ENCODE measurements around the gene PACSIN3. TPM values are rescaled to one million over a fixed set of nuclear protein-coding genes. Genes with fewer than 3 reads are reported as not detected.

The PACSIN3 gene
- total RNA-seq, 1 donor from 2014 or later: 59.4 TPM

- TF ChIP-seq POLR2AphosphoS5 (IDR thresholded peaks at IDR 0.05; ENCODE audit: insufficient read depth in 1 of 2, low read depth in 1 of 2) (no peak), CTCF (IDR thresholded peaks at IDR 0.05) (no peak), POLR2A (IDR thresholded peaks at IDR 0.05) (no peak)
- DNase-seq (ENCODE audit: extremely low spot score in 2 of 2): no peak
- Histone ChIP-seq H3K36me3 (peaks cover 0 to 3% of the 10 kb centered on the region in 2 donors), H3K27me3 (no peaks in the 10 kb centered on the region), H3K4me3 (no peak overlapping the region), H3K9me3 (no peaks in the 10 kb centered on the region), H3K27ac (no peak overlapping the region), H3K4me1 (peaks cover 12% of the 10 kb centered on the region)
- intact Hi-C loops (cut with DNase I): no loop called here
Measured at GRCh38 chr11:47143322-47143721, 42.9 kb downstream of the PACSIN3 start.

DNA sequence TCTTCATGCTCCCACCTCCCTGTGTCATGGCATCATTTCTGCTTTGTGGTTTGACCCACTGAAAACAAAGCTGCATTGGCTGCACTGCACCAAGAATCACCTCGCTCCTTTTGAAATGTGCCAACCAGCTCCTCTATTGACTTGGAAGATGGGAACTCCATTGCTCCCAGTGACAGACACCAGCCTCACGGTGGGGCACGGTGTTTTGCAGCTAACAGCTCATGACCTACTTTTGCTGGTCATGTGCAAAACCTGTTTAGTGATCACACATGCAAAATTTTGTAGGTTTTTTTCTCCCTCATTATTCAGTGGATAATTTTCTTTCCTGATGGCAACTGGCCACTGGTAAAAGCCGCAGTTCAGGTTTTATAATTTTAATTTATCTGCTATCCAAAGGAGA, 46.4 kb downstream of the PACSIN3 start:
- DNase-seq (ENCODE audit: extremely low spot score in 2 of 2): no peak
- no peaks in the 10 kb centered on the region for H3K27me3 ChIP-seq
- no peak for TF ChIP-seq POLR2A (IDR thresholded peaks at IDR 0.05)
- H3K9me3 ChIP-seq: no peaks in the 10 kb centered on the region
- H3K36me3 ChIP-seq: peaks cover 0 to 13% of the 10 kb centered on the region in 2 donors
- peaks cover 12% of the 10 kb centered on the region for H3K4me1 ChIP-seq
- intact Hi-C loops (cut with DNase I): no loop called here
- no peak overlapping the region for H3K4me3 ChIP-seq
- H3K27ac ChIP-seq: no peak overlapping the region

DNA sequence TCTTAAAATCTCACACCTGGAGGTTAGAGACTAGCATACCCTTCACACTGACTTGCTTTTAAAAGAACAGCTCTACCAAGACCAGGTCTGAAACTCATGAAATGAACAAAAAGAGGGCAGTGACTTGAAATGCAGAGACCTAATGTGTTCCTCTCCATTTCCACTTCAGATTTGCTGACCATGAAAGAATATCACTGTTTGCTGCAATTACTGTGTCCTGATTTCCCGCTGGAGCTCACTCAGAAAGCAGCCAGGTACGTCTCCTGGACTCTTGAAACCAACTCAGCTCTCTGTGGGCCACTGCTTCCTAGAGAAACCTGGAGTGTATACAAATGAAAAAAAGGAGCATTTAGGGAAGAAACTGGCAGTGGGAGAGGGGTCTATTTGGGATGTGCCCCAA, 48.8 kb downstream of the PACSIN3 start:
- Histone ChIP-seq H3K36me3 (peaks cover 0 to 13% of the 10 kb centered on the region in 2 donors), H3K9me3 (no peaks in the 10 kb centered on the region), H3K4me1 (no peaks in the 10 kb centered on the region), H3K4me3 (no peak overlapping the region), H3K27me3 (no peaks in the 10 kb centered on the region), H3K27ac (no peak overlapping the region)
- peak in 1 of 2 donors; percentile 22 for DNase-seq (ENCODE audit: extremely low spot score in 2 of 2)
- no peak for TF ChIP-seq CTCF (IDR thresholded peaks at IDR 0.05)
- intact Hi-C loops (cut with DNase I): no loop called here

DNA sequence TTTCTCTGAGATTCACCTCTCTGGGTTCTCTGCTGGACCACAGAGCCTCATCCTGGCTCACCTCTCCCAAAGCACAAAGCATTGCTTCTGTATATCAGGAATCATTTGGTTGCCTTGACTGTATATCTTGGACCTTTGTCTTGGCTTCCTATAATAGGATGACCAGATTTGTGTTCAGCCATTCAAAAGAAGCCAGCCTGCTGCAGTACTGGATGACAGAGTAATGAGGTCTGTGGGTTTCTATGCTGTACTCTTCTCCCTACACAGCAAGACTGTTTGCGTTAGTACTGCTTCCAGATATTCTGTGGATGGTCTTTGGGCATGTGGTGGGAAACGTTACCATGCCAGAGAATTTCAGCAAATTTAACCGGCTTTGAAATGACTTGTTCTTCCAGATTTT, 49.3 kb downstream of the PACSIN3 start:
- Histone ChIP-seq H3K4me1 (no peaks in the 10 kb centered on the region), H3K9me3 (no peaks in the 10 kb centered on the region), H3K36me3 (peaks cover 0 to 13% of the 10 kb centered on the region in 2 donors), H3K4me3 (no peak overlapping the region), H3K27ac (no peak overlapping the region), H3K27me3 (no peaks in the 10 kb centered on the region)
- TF ChIP-seq CTCF (IDR thresholded peaks at IDR 0.05) (no peak), POLR2AphosphoS5 (IDR thresholded peaks at IDR 0.05; ENCODE audit: insufficient read depth in 1 of 2, low read depth in 1 of 2) (no peak), POLR2A (IDR thresholded peaks at IDR 0.05) (no peak)
- intact Hi-C loops (cut with DNase I): no loop called here
- peak in 1 of 2 donors; percentile 14 for DNase-seq (ENCODE audit: extremely low spot score in 2 of 2)

- intact Hi-C loops (cut with DNase I): no loop called here
- DNase-seq (ENCODE audit: extremely low spot score in 2 of 2): peak in 1 of 2 donors; percentile 19
Measured at GRCh38 chr11:47136327-47136726, 49.9 kb downstream of the PACSIN3 start.

More at GRCh38 chr11:47136327-47136726, 49.9 kb downstream of the PACSIN3 start:
- no peaks in the 10 kb centered on the region for H3K27me3 ChIP-seq
- TF ChIP-seq POLR2AphosphoS5 (IDR thresholded peaks at IDR 0.05; ENCODE audit: insufficient read depth in 1 of 2, low read depth in 1 of 2): no peak
- TF ChIP-seq CTCF (IDR thresholded peaks at IDR 0.05): no peak
- TF ChIP-seq POLR2A (IDR thresholded peaks at IDR 0.05): no peak
- no peak overlapping the region for H3K4me3 ChIP-seq
- peaks cover 0 to 13% of the 10 kb centered on the region in 2 donors for H3K36me3 ChIP-seq
- no peak overlapping the region for H3K27ac ChIP-seq
- H3K4me1 ChIP-seq: no peaks in the 10 kb centered on the region
- H3K9me3 ChIP-seq: no peaks in the 10 kb centered on the region

Measured in vagina (tissue), 2 donors.